Measurements from ENCODE around the gene KLK14.

The KLK14 gene

GRCh38 chr19:51108066-51108804, 25.5 kb upstream of the KLK14 start, which contains the start of gene CTU1:
Gene CTU1 (minus strand): TSS chr19:51108409. CDS start chr19:51104569, 3,840 bp downstream.
- DNase-seq (ENCODE audit: low read depth), result peak; percentile 100

- DNase-seq (ENCODE audit: low read depth), result no peak
These were observed 24.8 kb upstream of the KLK14 start for GRCh38 chr19:51107406-51108065.

- DNase-seq (ENCODE audit: low read depth), result no peak
These were observed 21.2 kb upstream of the KLK14 start for GRCh38 chr19:51103926-51104341.

GRCh38 chr19:51102991-51103390, 20.3 kb upstream of the KLK14 start:
- no peak for DNase-seq (ENCODE audit: low read depth)

GRCh38 chr19:51101171-51101865, 18.6 kb upstream of the KLK14 start:
- peak; percentile 89 for DNase-seq (ENCODE audit: low read depth)

GRCh38 chr19:51100601-51101000, 17.9 kb upstream of the KLK14 start:
- DNase-seq (ENCODE audit: low read depth), result peak; percentile 22

GRCh38 chr19:51099047-51099382, 16.3 kb upstream of the KLK14 start:
- DNase-seq (ENCODE audit: low read depth), result no peak

- DNase-seq (ENCODE audit: low read depth), result peak; percentile 55
These were observed 15.8 kb upstream of the KLK14 start for GRCh38 chr19:51098365-51099046.

GRCh38 chr19:51097796-51098195, 15.1 kb upstream of the KLK14 start:
- no peak for DNase-seq (ENCODE audit: low read depth)

GRCh38 chr19:51097166-51097738, 14.6 kb upstream of the KLK14 start:
- DNase-seq (ENCODE audit: low read depth), result peak; percentile 47

GRCh38 chr19:51096473-51097165, 13.9 kb upstream of the KLK14 start:
- no peak for DNase-seq (ENCODE audit: low read depth)

- no peak for DNase-seq (ENCODE audit: low read depth)
These were observed 12.1 kb upstream of the KLK14 start for GRCh38 chr19:51094696-51095279.

- DNase-seq (ENCODE audit: low read depth), result no peak
These were observed 11.0 kb upstream of the KLK14 start for GRCh38 chr19:51093510-51094345.

GRCh38 chr19:51093101-51093500, 10.4 kb upstream of the KLK14 start:
- no peak for DNase-seq (ENCODE audit: low read depth)

- no peak for DNase-seq (ENCODE audit: low read depth)
These were observed 9.5 kb upstream of the KLK14 start for GRCh38 chr19:51091895-51092873.

- DNase-seq (ENCODE audit: low read depth), result no peak
These were observed 8.4 kb upstream of the KLK14 start for GRCh38 chr19:51091126-51091525.

GRCh38 chr19:51090471-51090870, 7.8 kb upstream of the KLK14 start:
- DNase-seq (ENCODE audit: low read depth), result peak; percentile 37

GRCh38 chr19:51089786-51090185, 7.1 kb upstream of the KLK14 start:
- DNase-seq (ENCODE audit: low read depth), result no peak

Measured in amniotic epithelial cell (primary cell).